ENCODE results near the gene DTX3. TPM values are rescaled to one million over a fixed set of nuclear protein-coding genes. Genes with fewer than 3 reads are reported as not detected.
A peak's percentile ranks its signal among the peaks of the same experiment; 100 is the strongest.

The DTX3 gene
- total RNA-seq, 1 donor from 2014 or later, result 83.0 TPM

GRCh38 chr12:57580466-57580795 is 24.2 kb upstream of the DTX3 start:
- Mint-ChIP-seq H3K4me1 (ENCODE audit: low read depth) (no peaks in the 10 kb centered on the region), H3K36me3 (ENCODE audit: insufficient read depth) (no peaks in the 10 kb centered on the region), H3K27ac (no peak overlapping the region), H3K4me3 (ENCODE audit: low read depth) (no peak overlapping the region), H3K9me3 (ENCODE audit: low read depth) (no peaks in the 10 kb centered on the region), H3K27me3 (peaks cover 20% of the 10 kb centered on the region)
- TF ChIP-seq, protein P1, sequence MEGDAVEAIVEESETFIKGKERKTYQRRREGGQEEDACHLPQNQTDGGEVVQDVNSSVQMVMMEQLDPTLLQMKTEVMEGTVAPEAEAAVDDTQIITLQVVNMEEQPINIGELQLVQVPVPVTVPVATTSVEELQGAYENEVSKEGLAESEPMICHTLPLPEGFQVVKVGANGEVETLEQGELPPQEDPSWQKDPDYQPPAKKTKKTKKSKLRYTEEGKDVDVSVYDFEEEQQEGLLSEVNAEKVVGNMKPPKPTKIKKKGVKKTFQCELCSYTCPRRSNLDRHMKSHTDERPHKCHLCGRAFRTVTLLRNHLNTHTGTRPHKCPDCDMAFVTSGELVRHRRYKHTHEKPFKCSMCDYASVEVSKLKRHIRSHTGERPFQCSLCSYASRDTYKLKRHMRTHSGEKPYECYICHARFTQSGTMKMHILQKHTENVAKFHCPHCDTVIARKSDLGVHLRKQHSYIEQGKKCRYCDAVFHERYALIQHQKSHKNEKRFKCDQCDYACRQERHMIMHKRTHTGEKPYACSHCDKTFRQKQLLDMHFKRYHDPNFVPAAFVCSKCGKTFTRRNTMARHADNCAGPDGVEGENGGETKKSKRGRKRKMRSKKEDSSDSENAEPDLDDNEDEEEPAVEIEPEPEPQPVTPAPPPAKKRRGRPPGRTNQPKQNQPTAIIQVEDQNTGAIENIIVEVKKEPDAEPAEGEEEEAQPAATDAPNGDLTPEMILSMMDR (IDR thresholded peaks at IDR 0.05; ENCODE audit: unreplicated experiment), result no peak
- no peak for DNase-seq (ENCODE audit: low spot score, unreplicated experiment)

DNA sequence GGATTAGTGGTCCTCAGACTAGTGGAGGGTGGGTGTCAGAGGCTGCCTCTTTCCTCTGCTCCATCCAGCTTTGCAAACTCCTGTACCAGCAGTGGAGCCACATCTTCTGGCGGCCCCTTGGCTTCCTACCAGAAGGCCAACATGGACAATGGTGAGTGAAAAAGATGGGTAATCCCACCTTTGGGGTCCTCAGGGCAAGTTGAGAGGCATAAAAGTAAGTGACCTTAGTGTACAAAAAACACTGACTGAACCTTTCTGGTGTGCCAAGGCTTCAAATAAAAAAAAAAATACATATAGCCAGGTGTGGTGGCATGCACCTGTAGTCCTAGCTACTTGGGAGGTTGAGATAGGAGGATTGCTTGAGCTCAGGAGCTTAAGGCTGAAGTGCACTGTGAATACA is 22.8 kb upstream of the DTX3 start:
- TF ChIP-seq, protein P1 (IDR thresholded peaks at IDR 0.05; ENCODE audit: unreplicated experiment), result no peak
- peaks cover 22% of the 10 kb centered on the region for H3K27me3 Mint-ChIP-seq
- H3K9me3 Mint-ChIP-seq (ENCODE audit: low read depth), result no peaks in the 10 kb centered on the region
- H3K4me1 Mint-ChIP-seq (ENCODE audit: low read depth), result no peaks in the 10 kb centered on the region
- no peak for DNase-seq (ENCODE audit: low spot score, unreplicated experiment)
- no peaks in the 10 kb centered on the region for H3K36me3 Mint-ChIP-seq (ENCODE audit: insufficient read depth)
- no peak overlapping the region for H3K4me3 Mint-ChIP-seq (ENCODE audit: low read depth)
- no peak overlapping the region for H3K27ac Mint-ChIP-seq

DNA sequence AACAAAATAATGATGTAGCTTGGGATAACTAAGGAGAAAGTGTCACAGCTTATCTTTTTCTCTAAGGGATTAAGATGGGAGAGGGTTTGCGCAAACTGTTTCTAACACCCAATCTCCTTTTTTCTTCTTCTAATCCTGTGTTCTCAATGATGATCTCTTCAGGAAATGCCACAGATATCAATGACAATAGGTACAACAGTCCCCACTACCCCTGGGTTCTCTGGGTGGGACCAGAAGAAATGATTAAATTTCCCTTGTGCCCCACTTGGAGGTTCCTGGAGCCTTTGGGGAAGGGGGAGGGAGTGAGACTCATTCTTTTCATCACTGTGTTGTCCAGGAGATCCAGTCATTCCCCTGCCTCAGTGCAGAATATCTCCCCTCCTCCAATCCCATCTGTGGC is 22.2 kb upstream of the DTX3 start:
- H3K4me3 Mint-ChIP-seq (ENCODE audit: low read depth), result no peak overlapping the region
- TF ChIP-seq, protein P1 (IDR thresholded peaks at IDR 0.05; ENCODE audit: unreplicated experiment), result no peak
- H3K4me1 Mint-ChIP-seq (ENCODE audit: low read depth), result no peaks in the 10 kb centered on the region
- H3K9me3 Mint-ChIP-seq (ENCODE audit: low read depth), result no peaks in the 10 kb centered on the region
- no peak overlapping the region for H3K27ac Mint-ChIP-seq
- peaks cover 22% of the 10 kb centered on the region for H3K27me3 Mint-ChIP-seq
- no peak for DNase-seq (ENCODE audit: low spot score, unreplicated experiment)
- no peaks in the 10 kb centered on the region for H3K36me3 Mint-ChIP-seq (ENCODE audit: insufficient read depth)

DNA sequence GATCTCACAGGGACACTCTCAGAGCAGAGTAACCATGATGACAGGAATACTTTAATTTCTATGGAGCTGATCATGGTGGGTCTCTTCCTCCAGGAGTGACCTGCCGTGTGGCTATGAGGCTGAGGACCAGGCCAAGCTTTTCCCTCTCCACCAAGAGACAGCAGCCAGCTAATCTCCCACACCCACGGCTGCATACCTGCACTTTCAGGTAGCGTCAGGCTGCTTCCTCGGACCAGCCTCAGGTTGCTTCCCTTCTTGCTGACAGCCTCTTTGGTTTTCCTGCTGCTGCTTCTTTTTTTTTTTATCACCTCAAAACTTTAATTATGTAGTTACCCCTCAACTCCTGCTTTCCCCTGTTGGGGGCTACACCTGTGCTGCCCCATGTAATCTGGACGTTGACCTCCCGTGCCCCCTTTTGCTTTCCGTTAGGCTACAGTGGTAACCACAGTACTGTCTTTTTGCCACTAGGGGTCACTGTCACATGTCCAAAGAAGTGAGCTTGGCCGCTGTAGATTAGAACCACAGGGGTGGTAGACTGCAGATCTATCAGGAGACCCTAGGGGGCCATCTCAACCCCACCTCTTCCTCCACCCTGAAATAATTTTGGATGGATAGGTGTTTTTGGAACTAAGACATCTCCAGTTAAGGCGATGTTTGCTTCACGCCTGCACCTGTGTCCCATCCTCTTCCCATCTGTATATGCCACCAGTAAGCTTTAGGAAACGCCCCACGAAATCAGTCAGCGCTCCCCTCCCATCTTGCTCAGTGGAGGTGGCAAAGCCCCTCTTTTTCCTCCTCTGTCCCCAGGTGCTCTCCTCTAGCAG is 21.4 kb upstream of the DTX3 start:
- Mint-ChIP-seq H3K27me3 (peaks cover 22% of the 10 kb centered on the region), H3K4me1 (ENCODE audit: low read depth) (no peaks in the 10 kb centered on the region), H3K4me3 (ENCODE audit: low read depth) (no peak overlapping the region), H3K27ac (no peak overlapping the region), H3K9me3 (ENCODE audit: low read depth) (no peaks in the 10 kb centered on the region), H3K36me3 (ENCODE audit: insufficient read depth) (no peaks in the 10 kb centered on the region)
- DNase-seq (ENCODE audit: low spot score, unreplicated experiment), result peak; percentile 53
- TF ChIP-seq, protein P1 (IDR thresholded peaks at IDR 0.05; ENCODE audit: unreplicated experiment), result peak; percentile 95

GRCh38 chr12:57584050-57584449 is 20.6 kb upstream of the DTX3 start:
- DNase-seq (ENCODE audit: low spot score, unreplicated experiment), result no peak
- Mint-ChIP-seq H3K9me3 (ENCODE audit: low read depth) (no peaks in the 10 kb centered on the region), H3K27me3 (peaks cover 22% of the 10 kb centered on the region), H3K4me1 (ENCODE audit: low read depth) (no peaks in the 10 kb centered on the region), H3K36me3 (ENCODE audit: insufficient read depth) (no peaks in the 10 kb centered on the region), H3K27ac (no peak overlapping the region), H3K4me3 (ENCODE audit: low read depth) (no peak overlapping the region)
- TF ChIP-seq, protein P1 (IDR thresholded peaks at IDR 0.05; ENCODE audit: unreplicated experiment), result no peak
